ENCODE measurements around the gene TPPP2.
A peak's percentile ranks its signal among the peaks of the same experiment; 100 is the strongest.

The TPPP2 gene

DNA sequence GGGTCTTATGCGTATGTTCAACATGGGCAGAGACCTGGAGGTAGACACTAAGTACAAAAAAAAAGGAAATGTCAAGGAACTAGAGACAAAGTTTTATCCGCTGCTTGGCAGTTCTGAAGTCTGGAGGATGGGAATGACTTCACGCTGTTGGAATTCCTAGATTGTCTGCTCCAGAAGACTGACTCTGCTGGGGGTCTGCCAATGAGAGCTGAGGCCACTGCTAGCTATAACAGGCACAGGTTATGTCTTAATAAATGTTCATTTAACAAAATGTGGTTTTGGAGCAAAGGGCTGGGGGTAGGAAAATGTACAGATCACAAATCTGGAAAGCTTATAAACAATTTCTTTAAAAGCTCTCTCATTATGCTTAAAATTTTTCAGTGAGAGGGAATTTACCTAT lies 33.5 kb downstream of the TPPP2 start:
- in situ Hi-C loops (cut with HindIII; ENCODE audit: low sequenced_read_pairs), result loop anchor here (5.0 kb wide), 1 partner anchor 44 kb away; no protein-coding TSS in a partner anchor
- peak; percentile 70 for DNase-seq (ENCODE audit: low read depth)
- TF ChIP-seq, protein P1, sequence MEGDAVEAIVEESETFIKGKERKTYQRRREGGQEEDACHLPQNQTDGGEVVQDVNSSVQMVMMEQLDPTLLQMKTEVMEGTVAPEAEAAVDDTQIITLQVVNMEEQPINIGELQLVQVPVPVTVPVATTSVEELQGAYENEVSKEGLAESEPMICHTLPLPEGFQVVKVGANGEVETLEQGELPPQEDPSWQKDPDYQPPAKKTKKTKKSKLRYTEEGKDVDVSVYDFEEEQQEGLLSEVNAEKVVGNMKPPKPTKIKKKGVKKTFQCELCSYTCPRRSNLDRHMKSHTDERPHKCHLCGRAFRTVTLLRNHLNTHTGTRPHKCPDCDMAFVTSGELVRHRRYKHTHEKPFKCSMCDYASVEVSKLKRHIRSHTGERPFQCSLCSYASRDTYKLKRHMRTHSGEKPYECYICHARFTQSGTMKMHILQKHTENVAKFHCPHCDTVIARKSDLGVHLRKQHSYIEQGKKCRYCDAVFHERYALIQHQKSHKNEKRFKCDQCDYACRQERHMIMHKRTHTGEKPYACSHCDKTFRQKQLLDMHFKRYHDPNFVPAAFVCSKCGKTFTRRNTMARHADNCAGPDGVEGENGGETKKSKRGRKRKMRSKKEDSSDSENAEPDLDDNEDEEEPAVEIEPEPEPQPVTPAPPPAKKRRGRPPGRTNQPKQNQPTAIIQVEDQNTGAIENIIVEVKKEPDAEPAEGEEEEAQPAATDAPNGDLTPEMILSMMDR (IDR thresholded peaks at IDR 0.05; ENCODE audit: low read depth, low read length, missing control alignments), result no peak

DNA sequence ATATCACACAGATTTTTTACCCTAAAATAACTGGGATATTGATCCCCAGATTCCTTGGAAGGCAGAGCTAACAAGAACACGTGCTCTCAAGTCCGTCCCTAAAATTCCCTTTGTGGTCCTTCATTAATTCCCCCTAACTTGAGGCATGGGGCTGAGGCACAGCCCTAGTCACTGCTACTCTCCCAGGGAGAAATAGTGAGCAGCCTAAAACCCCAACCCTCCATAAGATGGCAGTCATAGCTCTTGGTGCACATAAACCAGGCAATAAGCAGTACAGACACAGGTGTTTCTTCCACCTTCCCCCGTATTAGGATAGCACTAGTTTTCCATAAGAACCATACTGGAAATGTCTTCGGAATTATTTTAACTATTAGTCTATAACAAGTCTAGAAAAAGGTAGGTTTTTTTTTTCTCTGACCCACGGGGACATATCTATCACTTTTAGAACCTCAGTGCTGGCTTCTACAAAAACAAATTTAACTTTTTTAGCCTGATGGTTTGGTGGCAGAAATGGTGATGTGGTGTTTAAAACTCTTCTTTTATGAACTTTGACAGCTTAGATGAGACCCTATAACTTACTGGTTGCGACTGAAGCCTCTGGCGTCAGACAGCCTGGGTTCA lies 37.0 kb downstream of the TPPP2 start:
- H3K4me3 ChIP-seq (ENCODE audit: low read depth, low read length), result no peak overlapping the region
- TF ChIP-seq, protein P1 (IDR thresholded peaks at IDR 0.05; ENCODE audit: low read depth, low read length, missing control alignments), result peak; percentile 41
- in situ Hi-C loops (cut with HindIII; ENCODE audit: low sequenced_read_pairs), result no loop called here
- no peak for DNase-seq (ENCODE audit: low read depth)

More for the DNA sequence above, 33.5 kb downstream of the TPPP2 start:
- H3K4me3 ChIP-seq (ENCODE audit: low read depth, low read length), result no peak overlapping the region

DNA sequence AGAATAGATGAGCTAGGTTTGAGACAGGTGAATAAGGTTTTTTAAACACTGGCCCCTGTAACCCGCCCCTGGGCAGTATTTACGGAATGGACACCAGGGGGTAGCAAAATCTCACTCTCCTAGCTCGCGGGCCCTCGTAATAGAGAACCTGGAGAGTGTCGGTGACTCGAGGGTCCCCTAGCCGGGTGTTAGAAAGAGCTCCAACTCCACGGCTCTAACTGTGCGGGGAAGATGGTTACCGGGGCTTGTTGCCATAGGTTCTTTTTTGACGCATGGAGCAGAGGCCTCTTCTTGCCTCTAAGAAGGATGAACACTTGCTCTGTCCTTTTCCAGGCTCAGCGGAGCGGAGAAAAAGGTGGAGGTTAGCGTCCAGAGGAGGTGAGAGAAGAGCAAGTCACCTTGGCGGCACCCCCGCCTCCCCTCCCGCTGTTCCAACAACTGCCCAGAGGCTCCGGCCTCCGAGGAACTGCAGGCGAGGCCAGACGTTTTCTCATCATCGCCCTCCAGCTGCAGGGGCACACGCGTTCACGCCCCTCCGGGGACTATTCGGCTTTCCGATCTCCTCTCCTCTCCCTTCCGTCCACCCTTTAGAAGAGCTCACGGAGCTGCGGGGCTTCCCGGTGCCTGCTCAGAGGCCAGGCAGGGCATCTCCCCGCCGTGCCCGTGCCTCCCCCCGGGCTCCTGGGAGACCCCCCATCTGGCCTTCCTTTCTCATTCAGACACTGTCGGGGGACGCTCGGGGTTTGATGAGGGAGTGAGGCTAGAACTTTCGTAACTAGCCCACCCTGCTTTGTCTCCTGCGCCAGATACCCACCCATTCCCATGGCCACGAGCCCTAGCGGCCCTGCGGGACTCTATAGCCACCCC lies 38.7 kb downstream of the TPPP2 start:
- in situ Hi-C loops (cut with HindIII; ENCODE audit: low sequenced_read_pairs), result no loop called here
- TF ChIP-seq, protein P1 (IDR thresholded peaks at IDR 0.05; ENCODE audit: low read depth, low read length, missing control alignments), result peak; percentile 62
- H3K4me3 ChIP-seq (ENCODE audit: low read depth, low read length), result peak overlapping the region; percentile 90
- DNase-seq (ENCODE audit: low read depth), result no peak

DNA sequence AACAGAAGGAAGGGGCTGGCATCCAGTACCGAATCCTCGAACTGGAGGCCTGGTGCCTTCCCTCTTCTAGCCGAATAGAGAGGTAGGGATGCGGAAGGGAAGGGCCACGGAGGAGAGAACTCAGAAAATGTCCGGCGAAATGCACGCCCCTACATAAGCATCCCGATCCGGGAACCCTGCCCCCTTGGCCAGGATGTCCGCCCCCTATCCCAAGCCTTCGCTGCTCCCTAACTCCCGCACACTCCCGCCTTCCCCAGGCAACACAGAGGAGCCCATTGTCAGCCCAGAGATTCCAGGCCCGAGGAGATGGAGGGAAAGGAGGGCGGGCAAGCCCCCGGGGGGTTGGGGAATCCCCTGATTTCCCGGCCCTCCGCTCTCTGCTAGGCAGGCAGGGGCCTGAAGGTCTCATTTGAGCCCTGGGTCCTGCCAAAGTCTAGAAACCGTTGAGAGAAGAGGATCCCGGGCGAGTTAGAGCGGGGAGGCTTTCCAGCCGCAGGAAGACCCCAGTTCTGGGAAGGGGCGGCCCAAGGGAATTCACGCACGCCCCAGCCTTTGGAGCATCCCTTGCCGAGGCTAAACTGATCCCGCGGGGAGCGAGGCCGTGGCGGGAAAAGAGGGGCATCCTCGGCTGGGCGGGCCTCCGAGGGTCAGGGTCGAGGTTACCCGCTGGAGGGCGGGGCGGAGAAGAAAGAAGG lies 39.5 kb downstream of the TPPP2 start:
- TF ChIP-seq, protein P1 (IDR thresholded peaks at IDR 0.05; ENCODE audit: low read depth, low read length, missing control alignments), result no peak
- H3K4me3 ChIP-seq (ENCODE audit: low read depth, low read length), result peak overlapping the region; percentile 90
- DNase-seq (ENCODE audit: low read depth), result no peak
- in situ Hi-C loops (cut with HindIII; ENCODE audit: low sequenced_read_pairs), result no loop called here

- TF ChIP-seq, protein P1 (IDR thresholded peaks at IDR 0.05; ENCODE audit: low read depth, low read length, missing control alignments), result no peak
These were observed 40.1 kb downstream of the TPPP2 start, which contains the start of gene ARHGEF40 for GRCh38 chr14:21070083-21070609. ARHGEF40 (plus strand) TSS chr14:21070304; CDS start chr14:21070397, 93 bp downstream.

DNA sequence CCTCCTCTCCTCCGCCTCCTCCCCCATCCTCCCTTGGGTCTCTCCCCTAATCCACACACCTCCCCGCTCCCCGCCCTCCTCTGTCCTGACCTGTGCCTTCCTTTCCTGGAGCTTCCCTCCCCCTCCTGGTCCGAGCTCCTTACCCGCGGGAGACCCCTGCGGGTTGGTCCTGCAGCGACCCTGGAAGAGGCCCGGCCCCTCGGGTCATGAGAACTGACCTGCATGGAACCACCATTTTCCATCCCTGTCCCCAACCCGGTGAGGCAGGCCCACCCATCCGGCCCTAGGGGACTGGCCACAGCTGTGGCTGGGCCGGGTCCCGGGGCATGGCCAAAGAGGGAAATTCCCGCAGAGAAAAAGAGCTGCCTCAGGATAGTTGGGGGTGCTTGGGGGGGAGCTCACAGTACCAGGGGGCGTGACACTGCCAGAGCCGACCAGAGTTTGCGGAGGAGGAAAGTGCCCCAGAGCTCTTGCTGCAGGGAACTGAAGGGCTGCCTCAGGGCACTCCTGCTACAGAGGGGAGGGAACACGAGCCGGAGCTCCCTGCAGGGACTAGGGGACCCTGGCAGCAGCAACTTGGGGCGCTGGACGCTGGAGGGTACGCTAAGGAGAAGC lies 40.7 kb downstream of the TPPP2 start:
- in situ Hi-C loops (cut with HindIII; ENCODE audit: low sequenced_read_pairs), result no loop called here
- no peak for DNase-seq (ENCODE audit: low read depth)
- peak overlapping the region; percentile 90 for H3K4me3 ChIP-seq (ENCODE audit: low read depth, low read length)
- TF ChIP-seq, protein P1 (IDR thresholded peaks at IDR 0.05; ENCODE audit: low read depth, low read length, missing control alignments), result no peak

More at GRCh38 chr14:21070083-21070609, 40.1 kb downstream of the TPPP2 start, which contains the start of gene ARHGEF40:
- in situ Hi-C loops (cut with HindIII; ENCODE audit: low sequenced_read_pairs), result no loop called here
- H3K4me3 ChIP-seq (ENCODE audit: low read depth, low read length), result peak within 1 kb of the TSS; percentile 90
- DNase-seq (ENCODE audit: low read depth), result no peak
